Activated CD4-positive, alpha-beta T cell treated with anti-CD3 and anti-CD28 coated beads, Interleukin-2, amount 50 U/mL, for 24 hours (primary cell): ENCODE results near the gene GOSR1.
"Not testable (repeated sequence)": the region's sequence is repeated elsewhere in the genome, so short reads cannot be mapped to it uniquely, and the experiment has no call there.

Experiments used
- DNase-seq, 2 donors: peaks; one replicate each; pipeline ENCODE4 v3.0.0-alpha.2; 2020; ENCODE audit warnings: low read depth in 1 of 2, low spot score in 1 of 2

The GOSR1 gene

GRCh38 chr17:30543456-30543855 lies 66.2 kb downstream of the GOSR1 start:
- DNase-seq: no peak

DNA sequence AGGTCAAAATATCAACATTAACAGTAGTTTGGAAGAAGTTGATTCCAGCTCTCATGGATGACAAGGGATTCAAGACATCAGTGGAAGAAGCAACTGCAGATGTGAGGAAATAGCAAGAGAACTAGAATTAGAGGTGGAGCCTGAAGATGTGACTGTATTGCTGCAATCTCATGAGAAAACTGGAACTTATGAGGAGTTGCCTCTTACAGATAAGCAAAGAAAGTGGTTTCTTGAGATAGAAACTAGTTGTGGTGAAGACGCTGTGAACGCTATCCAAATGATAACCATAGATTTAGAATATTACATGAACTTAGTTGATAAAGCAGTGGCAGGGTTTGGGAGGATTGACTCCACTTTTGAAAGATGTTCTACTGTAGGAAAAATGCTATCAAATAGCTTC lies 67.8 kb downstream of the GOSR1 start:
- no peak for DNase-seq

DNA sequence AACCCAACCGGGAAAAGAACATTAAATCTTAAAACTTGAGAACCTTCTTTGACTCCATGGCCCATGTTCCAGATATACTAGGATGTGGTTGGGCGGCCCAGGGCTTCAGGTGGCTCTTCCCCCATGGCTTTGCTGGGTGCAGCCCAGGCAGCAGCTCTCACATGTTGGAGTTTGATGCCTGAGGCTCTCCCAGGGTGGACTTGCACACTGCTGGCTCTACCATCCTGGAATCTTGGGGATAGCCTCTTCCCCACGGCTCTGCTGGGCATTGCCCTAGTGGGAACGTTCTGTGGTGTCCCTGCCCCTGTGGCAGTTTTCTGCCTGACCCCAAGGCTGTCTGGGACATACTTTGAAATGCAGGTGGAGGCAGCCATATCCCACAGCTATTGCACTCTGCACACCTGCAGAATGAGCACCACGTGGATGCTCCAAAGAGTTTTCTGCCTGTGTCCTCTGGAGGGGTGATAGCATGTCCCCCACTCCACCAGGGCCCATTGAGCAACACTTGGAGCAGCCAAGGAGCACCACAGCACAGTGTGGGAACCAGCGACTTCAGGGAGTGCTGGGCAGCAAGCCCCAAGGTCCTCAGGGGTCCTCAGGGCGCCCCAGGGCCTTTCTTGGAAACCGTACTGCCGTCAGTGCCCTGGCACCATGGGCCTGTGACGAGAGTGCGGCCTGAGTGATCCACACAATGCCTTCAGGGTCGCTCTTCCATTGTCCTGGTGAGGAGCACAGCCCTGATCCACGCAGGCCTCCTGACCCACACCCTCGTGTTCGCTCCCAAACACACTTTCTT lies 70.8 kb downstream of the GOSR1 start:
- no peak for DNase-seq

DNA sequence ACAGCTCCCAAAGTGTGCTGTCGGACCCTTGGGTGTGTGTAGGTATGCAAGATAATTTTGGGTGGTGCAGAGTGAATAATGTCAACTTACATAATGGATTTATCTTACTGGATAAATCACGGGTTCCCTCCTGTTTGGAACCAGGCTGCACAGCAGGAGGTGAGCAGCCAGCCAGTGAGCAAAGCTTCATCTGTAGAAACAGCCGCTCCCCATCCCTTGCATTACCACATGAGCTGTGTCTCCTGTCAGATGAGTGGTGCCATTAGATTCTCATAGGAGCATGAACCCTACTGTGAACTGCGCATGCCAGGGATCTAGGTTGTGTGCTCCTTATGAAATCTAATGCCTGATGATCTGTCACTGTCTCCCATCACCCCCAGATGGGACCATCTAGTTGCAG lies 72.0 kb downstream of the GOSR1 start:
- not testable (repeated sequence) for DNase-seq

GRCh38 chr17:30549864-30550511 lies 72.8 kb downstream of the GOSR1 start:
- no peak for DNase-seq

GRCh38 chr17:30550512-30551273 lies 73.5 kb downstream of the GOSR1 start:
- DNase-seq: no peak

- DNase-seq: not testable (repeated sequence)
Measured at GRCh38 chr17:30551274-30551995, 74.2 kb downstream of the GOSR1 start.

DNA sequence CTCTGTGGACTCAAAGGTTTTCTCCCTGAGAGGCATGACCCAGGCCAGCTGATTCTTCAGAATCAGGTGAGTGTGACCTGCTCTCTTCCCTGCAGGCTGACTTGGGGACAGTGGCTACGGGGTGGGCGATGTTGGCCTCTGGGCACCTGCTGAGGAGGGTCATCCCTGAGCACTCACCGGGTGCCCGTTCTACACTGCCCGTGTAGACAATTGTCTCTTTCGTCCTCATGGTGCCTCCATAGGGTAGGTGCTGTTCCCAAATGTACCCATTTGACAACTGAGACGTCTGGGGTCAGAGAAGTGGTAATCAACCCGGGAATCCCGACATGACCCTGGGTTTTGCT lies 74.8 kb downstream of the GOSR1 start:
- DNase-seq: no peak

DNA sequence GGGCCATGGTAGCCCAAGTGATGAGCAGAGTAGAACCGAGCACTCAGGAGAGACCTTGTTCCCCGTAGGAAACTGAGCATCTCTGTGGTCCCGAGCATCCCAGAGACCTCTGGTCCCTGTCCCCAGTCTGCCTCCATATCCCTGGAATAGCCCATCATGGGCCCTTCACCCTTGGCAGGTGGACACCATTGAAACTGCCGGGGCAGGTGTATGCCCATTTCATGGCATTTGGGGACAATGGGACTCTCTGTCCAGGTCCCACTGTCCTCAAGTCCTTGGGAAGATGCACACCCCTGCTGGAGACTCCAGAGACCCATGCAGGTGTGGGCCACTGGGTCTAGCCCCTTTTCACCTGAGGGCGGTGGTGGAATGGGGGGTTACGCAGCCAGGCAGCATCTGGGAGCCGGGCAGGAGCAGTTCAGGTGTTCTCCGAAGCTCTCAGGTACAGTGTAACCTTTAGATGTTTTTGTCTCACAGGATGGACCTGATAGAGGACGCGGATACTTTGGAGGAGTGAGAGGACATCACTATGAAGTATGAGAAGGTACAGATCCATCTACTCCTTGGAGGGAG lies 75.9 kb downstream of the GOSR1 start:
- no peak for DNase-seq

DNA sequence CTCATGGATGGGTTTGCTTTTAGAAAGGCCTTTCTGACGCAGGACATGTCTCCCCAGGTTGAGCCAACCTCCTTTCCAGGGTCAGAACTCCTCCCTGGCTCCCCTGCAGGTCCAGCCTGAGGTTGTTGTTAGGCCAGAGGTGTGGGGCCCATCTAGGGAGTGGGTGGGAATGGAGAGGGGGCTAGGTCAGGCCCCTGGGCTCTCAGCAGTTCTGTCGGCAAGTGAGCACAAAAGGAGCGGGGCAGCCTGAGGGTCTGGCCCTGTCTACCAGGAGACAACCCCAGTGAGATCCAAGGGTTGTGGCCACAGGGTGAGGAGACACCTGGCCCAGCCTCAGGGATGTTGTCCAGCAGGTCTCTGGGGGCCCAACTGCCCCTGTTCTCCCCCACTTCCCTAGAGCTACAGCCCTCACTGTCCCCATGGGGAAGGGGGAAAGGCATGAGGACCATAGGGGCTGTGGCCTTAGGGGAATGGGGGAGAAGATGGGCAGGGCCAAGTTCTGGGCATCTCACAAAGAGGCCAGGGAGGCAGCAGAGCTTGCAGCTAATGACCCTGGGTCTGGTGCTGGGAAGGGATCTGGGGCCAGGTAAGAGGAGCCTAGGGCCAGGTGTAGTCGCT lies 76.7 kb downstream of the GOSR1 start:
- DNase-seq: not testable (repeated sequence)

GRCh38 chr17:30554839-30555751 lies 77.9 kb downstream of the GOSR1 start:
- no peak for DNase-seq

- DNase-seq: no peak
Measured at GRCh38 chr17:30555942-30556341, 78.7 kb downstream of the GOSR1 start.

- DNase-seq: no peak
Measured at GRCh38 chr17:30556374-30557332, 79.4 kb downstream of the GOSR1 start.

DNA sequence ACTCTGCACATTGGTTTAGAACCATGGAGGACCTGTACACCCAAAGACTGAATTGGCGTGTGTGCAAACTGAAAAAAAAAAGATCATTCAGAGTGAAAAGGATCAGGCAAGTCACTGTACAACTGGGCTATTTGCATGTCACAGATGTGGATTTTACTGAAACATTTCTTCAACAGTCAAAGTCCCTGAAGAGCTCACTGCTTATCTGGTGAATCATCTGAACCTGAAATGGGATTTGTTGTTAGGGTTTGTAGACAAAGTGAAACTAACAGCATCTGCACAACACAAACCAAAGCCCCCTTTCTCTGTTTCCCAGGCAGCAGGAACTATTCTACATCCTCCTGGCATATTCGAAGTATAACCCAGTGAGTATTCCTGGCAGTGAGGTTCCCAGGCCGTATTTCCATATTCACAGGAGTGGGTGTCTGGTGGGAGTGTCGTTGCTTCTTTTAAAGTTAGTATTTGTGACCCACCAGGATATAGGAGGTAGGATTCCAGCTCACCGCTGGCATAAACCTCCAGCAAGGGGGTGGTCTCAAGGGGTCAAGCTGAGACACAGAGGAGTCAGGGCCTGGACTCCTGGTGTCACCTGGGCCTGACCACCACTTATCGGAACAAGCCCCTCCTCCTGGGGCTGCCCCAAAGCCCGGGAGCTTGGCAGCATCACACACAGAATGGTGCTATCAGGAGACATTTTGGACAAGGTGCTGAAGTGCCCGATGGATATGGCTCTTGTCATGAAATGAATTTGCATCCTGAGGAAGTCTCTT lies 80.9 kb downstream of the GOSR1 start:
- DNase-seq: no peak

- DNase-seq: no peak
Measured at GRCh38 chr17:30558686-30559545, 81.7 kb downstream of the GOSR1 start.

- DNase-seq: no peak
Measured at GRCh38 chr17:30559656-30560055, 82.4 kb downstream of the GOSR1 start.
